ENCODE results near the gene GLYR1. TPM values are rescaled to one million over a fixed set of nuclear protein-coding genes. Genes with fewer than 3 reads are reported as not detected.

The GLYR1 gene
- total RNA-seq, 1 donor from 2014 or later, result 53.0 TPM

- Histone ChIP-seq H4K20me1 (ENCODE audit: low read depth) (no peaks in the 10 kb centered on the region), H3K4me1 (no peaks in the 10 kb centered on the region), H3K4me3 (no peak overlapping the region), H3K9ac (no peak overlapping the region), H3K9me3 (ENCODE audit: low read depth) (no peaks in the 10 kb centered on the region), H3K36me3 (no peaks in the 10 kb centered on the region), H3K27ac (no peak overlapping the region), H3K79me2 (ENCODE audit: low read depth) (no peaks in the 10 kb centered on the region), H3F3A (ENCODE audit: low read depth) (peaks cover 3% of the 10 kb centered on the region), H2AFZ (replicated peaks) (no peak overlapping the region), H3K27me3 (no peaks in the 10 kb centered on the region), H3K4me2 (no peak overlapping the region)
- no peak overlapping the region for H3K4me3 Mint-ChIP-seq
- no peaks in the 10 kb centered on the region for H3K9me3 Mint-ChIP-seq
- H3K27me3 Mint-ChIP-seq (ENCODE audit: insufficient read depth, low read depth), result peaks cover 5% of the 10 kb centered on the region
- no peak for TF ChIP-seq EZH2 (IDR thresholded peaks at IDR 0.05)
- no peak for TF ChIP-seq EZH2phosphoT487 (IDR thresholded peaks at IDR 0.05)
- no peak for TF ChIP-seq CTCF (IDR thresholded peaks at IDR 0.05)
- no peak overlapping the region for H3K27ac Mint-ChIP-seq
- DNase-seq (ENCODE audit: low spot score), result no peak
- H3K36me3 Mint-ChIP-seq, result no peaks in the 10 kb centered on the region
- peaks cover 7% of the 10 kb centered on the region for H3K4me1 Mint-ChIP-seq
Measured at GRCh38 chr16:4778050-4778392, 69.1 kb downstream of the GLYR1 start.

- no peak overlapping the region for H3K27ac Mint-ChIP-seq
- Histone ChIP-seq H3K9me3 (ENCODE audit: low read depth) (no peaks in the 10 kb centered on the region), H3K27ac (no peak overlapping the region), H3F3A (ENCODE audit: low read depth) (peaks cover 3% of the 10 kb centered on the region), H3K4me1 (no peaks in the 10 kb centered on the region), H2AFZ (replicated peaks) (no peak overlapping the region), H3K9ac (no peak overlapping the region), H4K20me1 (ENCODE audit: low read depth) (no peaks in the 10 kb centered on the region), H3K79me2 (ENCODE audit: low read depth) (no peaks in the 10 kb centered on the region), H3K4me3 (no peak overlapping the region), H3K36me3 (no peaks in the 10 kb centered on the region), H3K4me2 (no peak overlapping the region), H3K27me3 (no peaks in the 10 kb centered on the region)
- no peaks in the 10 kb centered on the region for H3K36me3 Mint-ChIP-seq
- DNase-seq (ENCODE audit: low spot score), result no peak
- H3K4me3 Mint-ChIP-seq, result no peak overlapping the region
- H3K4me1 Mint-ChIP-seq, result peaks cover 7% of the 10 kb centered on the region
- H3K9me3 Mint-ChIP-seq, result no peaks in the 10 kb centered on the region
- TF ChIP-seq EZH2 (IDR thresholded peaks at IDR 0.05) (no peak), EZH2phosphoT487 (IDR thresholded peaks at IDR 0.05) (no peak), CTCF (IDR thresholded peaks at IDR 0.05) (no peak)
- H3K27me3 Mint-ChIP-seq (ENCODE audit: insufficient read depth, low read depth), result peaks cover 5% of the 10 kb centered on the region
Measured at GRCh38 chr16:4777339-4778049, 69.6 kb downstream of the GLYR1 start.

GRCh38 chr16:4776141-4776705, 70.9 kb downstream of the GLYR1 start:
- peaks cover 7% of the 10 kb centered on the region for H3K4me1 Mint-ChIP-seq

More at GRCh38 chr16:4776141-4776705, 70.9 kb downstream of the GLYR1 start:
- Histone ChIP-seq H4K20me1 (ENCODE audit: low read depth) (no peaks in the 10 kb centered on the region), H3K4me1 (no peaks in the 10 kb centered on the region), H3K4me3 (no peak overlapping the region), H3K27me3 (no peaks in the 10 kb centered on the region), H3K27ac (no peak overlapping the region), H3K79me2 (ENCODE audit: low read depth) (no peaks in the 10 kb centered on the region), H2AFZ (replicated peaks) (no peak overlapping the region), H3K36me3 (no peaks in the 10 kb centered on the region), H3F3A (ENCODE audit: low read depth) (peaks cover 3% of the 10 kb centered on the region), H3K4me2 (no peak overlapping the region), H3K9ac (no peak overlapping the region), H3K9me3 (ENCODE audit: low read depth) (no peaks in the 10 kb centered on the region)
- no peak overlapping the region for H3K27ac Mint-ChIP-seq
- H3K4me3 Mint-ChIP-seq, result no peak overlapping the region
- H3K9me3 Mint-ChIP-seq, result no peaks in the 10 kb centered on the region
- TF ChIP-seq EZH2phosphoT487 (IDR thresholded peaks at IDR 0.05) (no peak), CTCF (IDR thresholded peaks at IDR 0.05) (no peak), EZH2 (IDR thresholded peaks at IDR 0.05) (no peak)
- H3K36me3 Mint-ChIP-seq, result no peaks in the 10 kb centered on the region
- no peak for DNase-seq (ENCODE audit: low spot score)
- peaks cover 5% of the 10 kb centered on the region for H3K27me3 Mint-ChIP-seq (ENCODE audit: insufficient read depth, low read depth)
